ENCODE measurements around the gene NEK2. TPM values are rescaled to one million over a fixed set of nuclear protein-coding genes. Genes with fewer than 3 reads are reported as not detected.

Gene NEK2
- total and polyA plus RNA-seq, 4 donors: 1.0 to 1.5 TPM; not detected in 2

DNA sequence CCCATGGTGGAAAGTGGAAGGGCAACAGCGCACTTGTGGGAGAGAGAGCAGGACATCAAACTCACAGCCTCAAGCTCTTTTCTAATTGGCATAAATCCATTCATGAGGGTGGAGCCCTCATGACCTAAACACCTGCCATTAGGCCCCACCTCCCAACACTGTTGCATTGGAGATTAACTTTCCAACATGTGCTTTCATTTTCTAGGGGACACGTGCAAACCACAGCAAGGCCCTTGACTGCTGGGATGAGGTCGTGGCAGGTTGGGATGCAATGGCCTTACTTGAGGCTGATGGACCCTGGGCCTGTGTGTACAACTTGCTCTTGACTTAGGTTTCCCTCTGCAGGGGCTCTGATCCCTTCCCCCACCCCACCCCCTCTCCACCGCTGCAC is 35.9 kb upstream of the NEK2 start:
- H3K27me3 ChIP-seq (ENCODE audit: control insufficient read depth in 1 of 2, insufficient read depth in 2 of 2, low read length in 1 of 2): no peaks in the 10 kb centered on the region
- DNase-seq: no peak
- no peaks in the 10 kb centered on the region for H3K4me1 ChIP-seq (ENCODE audit: control insufficient read depth in 1 of 2, insufficient read depth in 2 of 2, low read length in 2 of 2)
- ATAC-seq (ENCODE audit: low FRiP score): no peak
- no peaks in the 10 kb centered on the region for H3K9me3 ChIP-seq (ENCODE audit: control insufficient read depth, low read length)
- H3K36me3 ChIP-seq (ENCODE audit: control insufficient read depth in 1 of 2, insufficient read depth in 2 of 2, low read length in 1 of 2): no peaks in the 10 kb centered on the region
- H3K27ac ChIP-seq (ENCODE audit: low read depth in 1 of 2, low read length in 2 of 2): no peak overlapping the region
- WGBS, 2 donors: 90 to 95% methylated on average over 4 of the region's 4 CpGs
- intact Hi-C loops (cut with DNase I): no loop called here
- no peak overlapping the region for H3K4me3 ChIP-seq (ENCODE audit: low read length in 2 of 2)

DNA sequence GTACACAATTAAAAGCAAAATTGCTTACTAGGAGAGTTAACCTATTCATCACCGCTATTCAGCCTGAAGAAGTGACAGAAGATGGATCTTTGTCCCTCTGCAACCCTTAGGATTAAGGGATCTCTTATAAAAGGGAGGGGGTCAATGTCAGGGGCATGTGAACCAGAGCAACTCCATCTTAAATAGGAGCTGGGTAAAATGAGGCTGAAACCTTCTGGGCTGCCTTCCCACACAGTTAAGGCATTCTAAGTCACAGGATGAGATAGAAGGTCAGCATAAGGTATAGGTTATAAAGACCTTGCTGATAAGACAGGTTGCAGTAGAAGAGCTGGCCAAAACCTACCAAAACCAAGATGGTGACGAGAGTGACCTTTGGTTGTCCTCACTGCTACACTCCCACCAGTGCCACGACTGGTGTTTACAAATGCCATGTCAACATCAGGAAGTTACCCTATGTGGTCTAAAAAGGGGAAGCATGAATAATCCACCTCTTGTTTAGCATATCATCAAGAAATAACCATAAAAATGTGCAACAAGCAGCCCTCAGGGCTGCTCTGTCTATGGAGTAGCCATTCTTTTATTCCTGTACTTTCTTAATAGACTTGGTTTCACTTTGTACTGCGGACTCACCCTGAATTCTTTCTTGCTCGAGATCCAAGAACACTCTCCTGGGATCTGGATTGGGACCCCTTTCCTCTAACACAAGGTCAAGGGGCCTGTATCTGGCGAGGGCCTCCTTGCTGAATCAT is 35.3 kb upstream of the NEK2 start:
- ATAC-seq (ENCODE audit: low FRiP score) (no peak), DNase-seq (no peak)
- H3K27me3 ChIP-seq (ENCODE audit: control insufficient read depth in 1 of 2, insufficient read depth in 2 of 2, low read length in 1 of 2): no peaks in the 10 kb centered on the region
- intact Hi-C loops (cut with DNase I): no loop called here
- no peak overlapping the region for H3K27ac ChIP-seq (ENCODE audit: low read depth in 1 of 2, low read length in 2 of 2)
- no peak overlapping the region for H3K4me3 ChIP-seq (ENCODE audit: low read length in 2 of 2)
- no peaks in the 10 kb centered on the region for H3K4me1 ChIP-seq (ENCODE audit: control insufficient read depth in 1 of 2, insufficient read depth in 2 of 2, low read length in 2 of 2)
- H3K36me3 ChIP-seq (ENCODE audit: control insufficient read depth in 1 of 2, insufficient read depth in 2 of 2, low read length in 1 of 2): no peaks in the 10 kb centered on the region
- WGBS, 2 donors: 84 to 87% methylated on average over 6 of the region's 6 CpGs
- no peaks in the 10 kb centered on the region for H3K9me3 ChIP-seq (ENCODE audit: control insufficient read depth, low read length)

DNA sequence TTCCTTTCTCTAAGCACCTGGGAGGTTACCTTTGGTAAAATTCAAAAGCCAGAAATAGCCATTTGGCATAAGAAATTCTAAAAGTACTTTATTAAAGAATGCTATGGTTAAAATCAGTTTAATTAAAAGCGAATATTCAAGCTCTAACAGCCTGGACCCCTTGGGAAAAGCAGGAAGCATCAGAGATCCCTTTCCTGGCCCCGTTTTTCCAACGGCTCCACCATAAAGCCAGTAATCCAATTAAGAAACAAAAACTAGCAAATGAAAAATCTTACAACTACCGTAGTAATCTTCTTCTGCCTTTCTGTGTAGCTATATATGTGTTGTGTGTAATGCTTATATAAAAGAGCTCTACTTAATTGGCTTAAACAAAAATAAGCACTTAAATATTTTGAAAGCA is 33.5 kb upstream of the NEK2 start:
- Histone ChIP-seq H3K27me3 (ENCODE audit: control insufficient read depth in 1 of 2, insufficient read depth in 2 of 2, low read length in 1 of 2) (no peaks in the 10 kb centered on the region), H3K9me3 (ENCODE audit: control insufficient read depth, low read length) (no peaks in the 10 kb centered on the region), H3K4me1 (ENCODE audit: control insufficient read depth in 1 of 2, insufficient read depth in 2 of 2, low read length in 2 of 2) (no peaks in the 10 kb centered on the region), H3K4me3 (ENCODE audit: low read length in 2 of 2) (no peak overlapping the region), H3K27ac (ENCODE audit: low read depth in 1 of 2, low read length in 2 of 2) (no peak overlapping the region), H3K36me3 (ENCODE audit: control insufficient read depth in 1 of 2, insufficient read depth in 2 of 2, low read length in 1 of 2) (no peaks in the 10 kb centered on the region)
- ATAC-seq (ENCODE audit: low FRiP score) (no peak), DNase-seq (no peak)
- intact Hi-C loops (cut with DNase I): no loop called here
- 82 to 85% methylated on average over 4 of the region's 4 CpGs for WGBS, 2 donors

DNA sequence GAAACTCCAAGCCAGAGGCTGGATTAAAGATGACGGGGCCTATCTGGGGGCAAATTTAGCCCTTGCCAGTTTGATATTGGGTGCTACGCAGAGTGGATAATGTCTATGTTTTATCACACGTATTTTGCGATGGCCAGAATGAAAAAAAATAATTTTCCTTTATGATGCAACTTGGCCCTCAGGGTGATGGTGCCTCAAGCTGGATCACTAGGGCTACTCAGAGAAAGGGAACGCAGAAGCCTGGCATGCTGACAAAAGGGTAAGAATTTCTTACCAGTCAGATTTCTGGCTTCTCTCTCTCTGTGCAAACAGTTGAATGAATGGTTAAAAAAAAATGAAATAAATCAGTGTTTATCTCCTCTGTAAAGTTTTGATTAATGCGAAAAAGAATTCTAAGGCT is 32.6 kb upstream of the NEK2 start:
- 79 to 81% methylated on average over 6 of the region's 6 CpGs for WGBS, 2 donors
- H3K9me3 ChIP-seq (ENCODE audit: control insufficient read depth, low read length): no peaks in the 10 kb centered on the region
- no peak overlapping the region for H3K4me3 ChIP-seq (ENCODE audit: low read length in 2 of 2)
- ATAC-seq (ENCODE audit: low FRiP score): no peak
- no peak overlapping the region for H3K27ac ChIP-seq (ENCODE audit: low read depth in 1 of 2, low read length in 2 of 2)
- H3K4me1 ChIP-seq (ENCODE audit: control insufficient read depth in 1 of 2, insufficient read depth in 2 of 2, low read length in 2 of 2): no peaks in the 10 kb centered on the region
- no peaks in the 10 kb centered on the region for H3K27me3 ChIP-seq (ENCODE audit: control insufficient read depth in 1 of 2, insufficient read depth in 2 of 2, low read length in 1 of 2)
- intact Hi-C loops (cut with DNase I): no loop called here
- DNase-seq: no peak
- H3K36me3 ChIP-seq (ENCODE audit: control insufficient read depth in 1 of 2, insufficient read depth in 2 of 2, low read length in 1 of 2): no peaks in the 10 kb centered on the region

DNA sequence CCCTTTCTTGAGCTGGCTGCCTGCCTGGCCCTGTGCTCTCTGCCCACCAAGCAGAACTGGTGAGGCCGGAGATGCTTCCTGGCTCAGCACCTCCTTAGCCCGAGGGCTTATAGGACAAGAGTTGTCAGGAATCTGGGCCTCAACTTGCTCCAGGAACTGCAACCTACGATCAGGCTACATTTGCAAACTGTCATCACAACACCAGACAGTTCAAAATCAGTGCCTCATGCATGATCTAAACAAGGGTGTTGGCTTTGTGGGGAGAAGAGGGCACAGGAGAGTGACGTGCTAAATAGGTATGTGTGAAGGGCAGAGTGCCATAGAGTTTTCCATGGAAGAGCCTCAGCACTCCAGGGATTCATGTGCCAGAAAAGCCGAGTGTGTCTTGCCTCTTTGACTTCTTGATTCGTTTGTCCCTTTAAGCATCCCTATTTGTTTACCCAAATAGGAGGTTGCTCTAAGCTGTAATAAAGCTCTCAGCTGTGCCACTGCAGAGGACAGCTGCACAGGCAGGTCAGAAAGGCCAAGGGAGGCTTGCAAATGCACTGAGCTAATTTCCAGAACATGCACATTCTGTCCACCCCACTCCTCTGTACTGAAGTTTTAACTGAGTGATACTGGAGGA is 30.2 kb upstream of the NEK2 start:
- H3K27ac ChIP-seq (ENCODE audit: low read depth in 1 of 2, low read length in 2 of 2): no peak overlapping the region
- no peaks in the 10 kb centered on the region for H3K27me3 ChIP-seq (ENCODE audit: control insufficient read depth in 1 of 2, insufficient read depth in 2 of 2, low read length in 1 of 2)
- DNase-seq (no peak), ATAC-seq (ENCODE audit: low FRiP score) (no peak)
- WGBS, 2 donors: 66 to 77% methylated on average over 6 of the region's 6 CpGs
- H3K36me3 ChIP-seq (ENCODE audit: control insufficient read depth in 1 of 2, insufficient read depth in 2 of 2, low read length in 1 of 2): no peaks in the 10 kb centered on the region
- no peaks in the 10 kb centered on the region for H3K9me3 ChIP-seq (ENCODE audit: control insufficient read depth, low read length)
- no peak overlapping the region for H3K4me3 ChIP-seq (ENCODE audit: low read length in 2 of 2)
- no peaks in the 10 kb centered on the region for H3K4me1 ChIP-seq (ENCODE audit: control insufficient read depth in 1 of 2, insufficient read depth in 2 of 2, low read length in 2 of 2)
- intact Hi-C loops (cut with DNase I): no loop called here

DNA sequence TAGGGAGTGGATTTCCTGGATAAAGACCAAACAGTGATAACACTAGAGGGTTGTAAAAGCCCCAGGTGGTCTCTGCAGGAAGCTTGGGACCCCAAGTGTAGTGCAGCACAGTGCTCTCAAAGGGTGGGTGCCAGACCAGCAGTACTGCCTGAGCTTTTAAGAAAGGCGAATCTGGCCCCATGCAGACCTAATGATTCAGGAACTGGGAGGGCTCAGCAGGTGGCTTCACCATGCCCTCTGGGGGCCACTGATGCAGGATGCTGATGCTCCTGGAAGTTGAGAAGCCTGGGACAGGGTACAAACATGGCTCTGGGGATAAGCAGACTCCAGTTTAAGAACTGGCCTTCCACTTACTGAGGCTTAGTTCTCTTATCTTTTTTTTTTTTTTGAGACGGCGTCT is 29.1 kb upstream of the NEK2 start:
- DNase-seq (no peak), ATAC-seq (ENCODE audit: low FRiP score) (no peak)
- H3K9me3 ChIP-seq (ENCODE audit: control insufficient read depth, low read length): no peaks in the 10 kb centered on the region
- no peaks in the 10 kb centered on the region for H3K36me3 ChIP-seq (ENCODE audit: control insufficient read depth in 1 of 2, insufficient read depth in 2 of 2, low read length in 1 of 2)
- H3K4me1 ChIP-seq (ENCODE audit: control insufficient read depth in 1 of 2, insufficient read depth in 2 of 2, low read length in 2 of 2): no peaks in the 10 kb centered on the region
- no peak overlapping the region for H3K27ac ChIP-seq (ENCODE audit: low read depth in 1 of 2, low read length in 2 of 2)
- WGBS, 2 donors: 80 to 85% methylated on average over 3 of the region's 3 CpGs
- no peaks in the 10 kb centered on the region for H3K27me3 ChIP-seq (ENCODE audit: control insufficient read depth in 1 of 2, insufficient read depth in 2 of 2, low read length in 1 of 2)
- intact Hi-C loops (cut with DNase I): no loop called here
- no peak overlapping the region for H3K4me3 ChIP-seq (ENCODE audit: low read length in 2 of 2)

DNA sequence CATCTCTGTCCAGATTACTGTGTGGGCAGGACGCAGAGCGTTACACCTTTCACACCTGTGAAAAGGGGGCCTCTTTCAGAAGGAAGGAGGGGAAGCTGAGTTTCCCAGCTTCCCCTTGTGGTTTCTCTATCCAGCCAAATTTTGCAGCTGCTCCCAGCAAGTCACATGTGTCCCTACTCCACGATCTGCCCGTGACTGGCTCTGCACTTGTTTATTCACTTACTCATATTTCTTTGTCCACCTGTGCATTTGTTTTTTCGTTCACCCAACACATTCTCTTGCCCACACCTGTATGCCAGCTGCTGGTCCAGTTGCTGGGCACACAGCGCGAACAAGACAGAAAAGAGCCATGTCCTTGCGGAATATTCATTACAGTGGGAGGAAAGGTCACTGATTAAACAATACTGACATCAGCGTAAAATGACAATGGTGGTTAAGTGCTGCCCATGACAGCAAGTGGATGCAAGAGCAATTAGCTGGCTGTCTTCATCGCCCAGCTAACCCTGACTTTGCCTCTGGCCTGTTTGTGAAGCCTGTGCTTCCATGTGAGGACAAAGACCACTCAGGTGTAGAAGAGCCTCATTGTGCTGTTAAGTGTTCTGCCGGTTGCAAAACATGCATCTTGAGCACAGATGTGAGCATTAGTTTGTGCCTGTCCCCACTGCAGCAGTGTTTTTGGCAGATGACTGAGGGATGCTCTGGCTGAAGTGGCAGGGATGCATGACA is 28.6 kb upstream of the NEK2 start:
- WGBS, 2 donors: 75 to 82% methylated on average over 11 of the region's 11 CpGs
- ATAC-seq (ENCODE audit: low FRiP score) (no peak), DNase-seq (no peak)
- Histone ChIP-seq H3K27me3 (ENCODE audit: control insufficient read depth in 1 of 2, insufficient read depth in 2 of 2, low read length in 1 of 2) (no peaks in the 10 kb centered on the region), H3K4me3 (ENCODE audit: low read length in 2 of 2) (no peak overlapping the region), H3K4me1 (ENCODE audit: control insufficient read depth in 1 of 2, insufficient read depth in 2 of 2, low read length in 2 of 2) (no peaks in the 10 kb centered on the region), H3K9me3 (ENCODE audit: control insufficient read depth, low read length) (no peaks in the 10 kb centered on the region), H3K36me3 (ENCODE audit: control insufficient read depth in 1 of 2, insufficient read depth in 2 of 2, low read length in 1 of 2) (no peaks in the 10 kb centered on the region), H3K27ac (ENCODE audit: low read depth in 1 of 2, low read length in 2 of 2) (no peak overlapping the region)
- intact Hi-C loops (cut with DNase I): no loop called here

DNA sequence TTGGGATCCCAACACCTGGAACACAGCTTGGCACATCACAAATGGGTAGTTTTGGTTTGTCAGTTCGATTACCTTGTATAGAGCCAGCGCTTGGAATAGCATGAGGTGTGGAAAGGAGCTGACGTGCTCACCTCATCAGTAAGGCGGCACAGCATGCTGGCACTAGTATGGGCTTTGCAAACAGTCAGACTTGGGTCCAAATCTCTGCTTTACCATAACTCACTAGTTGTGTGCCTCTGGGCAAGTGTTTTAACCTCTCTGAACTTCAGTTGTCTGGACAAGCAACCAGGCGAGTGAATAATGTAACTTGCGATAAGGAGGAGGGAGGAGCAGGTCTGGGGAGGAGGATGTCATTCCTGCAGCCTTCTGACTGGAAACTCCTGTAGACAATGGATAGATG is 26.3 kb upstream of the NEK2 start:
- no peaks in the 10 kb centered on the region for H3K9me3 ChIP-seq (ENCODE audit: control insufficient read depth, low read length)
- ATAC-seq (ENCODE audit: low FRiP score) (no peak), DNase-seq (no peak)
- no peak overlapping the region for H3K4me3 ChIP-seq (ENCODE audit: low read length in 2 of 2)
- no peak overlapping the region for H3K27ac ChIP-seq (ENCODE audit: low read depth in 1 of 2, low read length in 2 of 2)
- H3K4me1 ChIP-seq (ENCODE audit: control insufficient read depth in 1 of 2, insufficient read depth in 2 of 2, low read length in 2 of 2): no peaks in the 10 kb centered on the region
- intact Hi-C loops (cut with DNase I): no loop called here
- no peaks in the 10 kb centered on the region for H3K36me3 ChIP-seq (ENCODE audit: control insufficient read depth in 1 of 2, insufficient read depth in 2 of 2, low read length in 1 of 2)
- WGBS, 2 donors: 84 to 86% methylated on average over 6 of the region's 6 CpGs
- no peaks in the 10 kb centered on the region for H3K27me3 ChIP-seq (ENCODE audit: control insufficient read depth in 1 of 2, insufficient read depth in 2 of 2, low read length in 1 of 2)

DNA sequence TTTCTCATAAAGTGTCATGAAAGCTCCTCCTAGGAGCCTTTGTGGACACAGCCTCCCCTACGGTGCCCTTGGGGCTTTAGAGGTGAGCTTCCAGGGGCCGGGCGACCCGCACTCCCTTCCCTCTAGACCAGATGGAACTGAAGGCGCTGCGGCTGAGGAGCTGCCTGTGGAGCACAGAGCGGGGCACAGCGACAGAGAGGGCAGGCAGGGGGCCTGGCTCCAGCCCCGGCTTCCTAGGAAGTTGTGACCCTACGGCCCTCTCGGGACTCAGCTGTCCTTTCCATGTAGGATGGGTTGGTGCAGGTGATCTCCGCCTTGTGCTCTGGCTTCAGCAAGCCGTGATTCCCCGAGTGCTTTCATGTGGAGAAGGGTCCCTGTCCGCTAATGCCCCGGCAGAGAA is 23.6 kb upstream of the NEK2 start:
- H3K27me3 ChIP-seq (ENCODE audit: control insufficient read depth in 1 of 2, insufficient read depth in 2 of 2, low read length in 1 of 2): no peaks in the 10 kb centered on the region
- H3K4me1 ChIP-seq (ENCODE audit: control insufficient read depth in 1 of 2, insufficient read depth in 2 of 2, low read length in 2 of 2): no peaks in the 10 kb centered on the region
- WGBS, 2 donors: 38 to 48% methylated on average over 16 of the region's 16 CpGs
- intact Hi-C loops (cut with DNase I): loop anchor here in 1 of 2 donors (10.0 kb wide), 1 partner anchor 136 kb away; the partner anchor contains the start of gene LPGAT1
- no peak for DNase-seq
- H3K4me3 ChIP-seq (ENCODE audit: low read length in 2 of 2): no peak overlapping the region
- H3K36me3 ChIP-seq (ENCODE audit: control insufficient read depth in 1 of 2, insufficient read depth in 2 of 2, low read length in 1 of 2): no peaks in the 10 kb centered on the region
- ATAC-seq (ENCODE audit: low FRiP score): peak; percentile 16
- no peak overlapping the region for H3K27ac ChIP-seq (ENCODE audit: low read depth in 1 of 2, low read length in 2 of 2)
- H3K9me3 ChIP-seq (ENCODE audit: control insufficient read depth, low read length): no peaks in the 10 kb centered on the region

Data from aorta (tissue), 5 donors.